Thoracic aorta (tissue), 2 donors: Measurements from ENCODE around the gene TKT. TPM values are rescaled to one million over a fixed set of nuclear protein-coding genes. Genes with fewer than 3 reads are reported as not detected.

Experiments
- ATAC-seq: fragments of 150-250 bp; one replicate; pipeline ENCODE4 v1.8.0; 2017; ENCODE audit warnings: low read depth; ENCODE audit not compliant: insufficient number of reproducible peaks, low FRiP score
- DNase-seq: peaks from one replicate; pipeline ENCODE4 v3.0.0-alpha.2; 2020; ENCODE audit warnings: low spot score
- H3K27ac ChIP-seq, 2 donors: fragments of 200-600 bp; sonication (generic); 1 replicate in 1 of 2; 2 replicates in 1 of 2; pipeline ENCODE4 v1.5.1; 2016; ENCODE audit warnings: mild to moderate bottlenecking in 2 of 2, moderate library complexity in 2 of 2
- H3K27me3 ChIP-seq: fragments of 200-600 bp; sonication (generic); replicated peaks from 2 replicates; pipeline ENCODE4 v1.6.0; 2016; ENCODE audit warnings: mild to moderate bottlenecking; ENCODE audit not compliant: insufficient read depth
- H3K36me3 ChIP-seq: fragments of 200-600 bp; sonication (generic); one replicate; pipeline ENCODE4 v1.5.1; 2016
- H3K4me1 ChIP-seq, 2 donors: fragments of 200-600 bp; sonication (generic); 1 replicate in 1 of 2; 2 replicates in 1 of 2; pipeline versions ENCODE4 v1.5.1 to v1.6.0; 2016; ENCODE audit warnings: low read depth in 2 of 2, mild to moderate bottlenecking in 1 of 2; ENCODE audit not compliant: control insufficient read depth in 1 of 2
- H3K4me3 ChIP-seq: fragments of 200-600 bp; sonication (generic); 2 replicates; pipeline ENCODE4 v1.5.1; 2016; ENCODE audit warnings: mild to moderate bottlenecking
- H3K9me3 ChIP-seq: fragments of 200-600 bp; sonication (generic); 2 replicates; pipeline ENCODE4 v1.5.1; 2016
- total RNA-seq, 2 donors: library from RNA; depleted of rRNA; stranded (reverse); fragments of >200 nt; gene quantifications; one replicate each; pipeline versions ENCODE4 v1.1.0 to v1.2.3, GENCODE V29; 2016
- TF ChIP-seq, protein P1 (sequence below): fragments of 200-600 bp; sonication (generic); IDR thresholded peaks from one replicate; pipeline ENCODE4 v1.5.1; 2019; ENCODE audit warnings: antibody characterized with exemption

The TKT gene
- total RNA-seq, 2 donors from 2014 or later = 138 to 240 TPM

DNA sequence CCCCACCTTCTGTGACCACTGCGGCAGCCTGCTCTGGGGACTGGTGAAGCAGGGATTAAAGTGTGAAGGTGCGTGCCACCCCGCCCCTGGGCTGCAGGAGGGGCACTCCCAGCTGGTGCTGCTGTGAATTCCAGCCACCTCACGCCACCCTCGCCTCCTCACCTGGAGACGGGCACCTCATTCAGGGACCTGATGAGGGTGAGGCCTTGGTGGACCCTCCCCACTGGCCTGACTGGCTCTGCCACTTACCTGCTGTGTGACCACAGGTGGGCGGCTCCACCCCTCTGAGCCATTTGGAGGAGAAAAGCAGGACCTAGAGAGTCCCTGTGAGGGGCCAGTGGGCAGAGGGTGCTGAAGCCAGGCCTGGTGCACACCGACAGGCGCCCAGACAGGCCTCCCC is 72.3 kb downstream of the TKT start:
- no peak for DNase-seq
- Histone ChIP-seq H3K4me3 (no peak overlapping the region), H3K27ac (no peak overlapping the region), H3K27me3 (no peaks in the 10 kb centered on the region), H3K36me3 (peaks cover 62% of the 10 kb centered on the region), H3K9me3 (no peaks in the 10 kb centered on the region), H3K4me1 (no peaks in the 10 kb centered on the region)
- TF ChIP-seq, protein P1, sequence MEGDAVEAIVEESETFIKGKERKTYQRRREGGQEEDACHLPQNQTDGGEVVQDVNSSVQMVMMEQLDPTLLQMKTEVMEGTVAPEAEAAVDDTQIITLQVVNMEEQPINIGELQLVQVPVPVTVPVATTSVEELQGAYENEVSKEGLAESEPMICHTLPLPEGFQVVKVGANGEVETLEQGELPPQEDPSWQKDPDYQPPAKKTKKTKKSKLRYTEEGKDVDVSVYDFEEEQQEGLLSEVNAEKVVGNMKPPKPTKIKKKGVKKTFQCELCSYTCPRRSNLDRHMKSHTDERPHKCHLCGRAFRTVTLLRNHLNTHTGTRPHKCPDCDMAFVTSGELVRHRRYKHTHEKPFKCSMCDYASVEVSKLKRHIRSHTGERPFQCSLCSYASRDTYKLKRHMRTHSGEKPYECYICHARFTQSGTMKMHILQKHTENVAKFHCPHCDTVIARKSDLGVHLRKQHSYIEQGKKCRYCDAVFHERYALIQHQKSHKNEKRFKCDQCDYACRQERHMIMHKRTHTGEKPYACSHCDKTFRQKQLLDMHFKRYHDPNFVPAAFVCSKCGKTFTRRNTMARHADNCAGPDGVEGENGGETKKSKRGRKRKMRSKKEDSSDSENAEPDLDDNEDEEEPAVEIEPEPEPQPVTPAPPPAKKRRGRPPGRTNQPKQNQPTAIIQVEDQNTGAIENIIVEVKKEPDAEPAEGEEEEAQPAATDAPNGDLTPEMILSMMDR = no peak
- no peak for ATAC-seq

DNA sequence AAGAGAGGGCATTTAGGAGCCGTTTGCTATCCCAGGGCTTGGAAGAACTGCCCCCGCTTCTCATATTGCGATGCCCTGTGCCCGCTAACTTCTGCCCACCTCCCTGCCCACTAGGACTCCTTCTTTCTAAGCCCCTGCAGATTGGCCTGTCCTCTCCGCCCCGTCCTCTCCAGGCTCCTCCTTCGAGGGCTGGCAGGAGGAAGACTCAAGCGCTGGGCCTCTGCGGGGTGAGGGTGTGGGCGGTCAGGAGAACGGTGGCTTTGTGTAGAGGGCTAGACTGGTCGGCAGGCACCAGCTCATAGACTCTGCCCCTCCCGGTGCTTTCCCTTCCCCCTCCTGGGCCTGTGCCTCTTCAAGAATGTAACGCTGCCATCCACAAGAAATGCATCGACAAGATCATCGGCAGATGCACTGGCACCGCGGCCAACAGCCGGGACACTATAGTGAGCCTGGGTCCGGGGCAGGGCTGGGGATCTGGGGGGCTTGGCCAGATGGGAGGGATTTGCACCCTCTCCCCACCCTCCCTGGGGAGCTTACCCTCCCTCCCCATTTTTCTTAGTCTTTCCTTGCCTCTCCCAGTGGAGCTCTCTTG is 73.0 kb downstream of the TKT start:
- H3K4me1 ChIP-seq = no peaks in the 10 kb centered on the region
- no peaks in the 10 kb centered on the region for H3K9me3 ChIP-seq
- H3K36me3 ChIP-seq = peaks cover 62% of the 10 kb centered on the region
- DNase-seq = no peak
- TF ChIP-seq, protein P1 = no peak
- no peak for ATAC-seq
- H3K4me3 ChIP-seq = no peak overlapping the region
- no peaks in the 10 kb centered on the region for H3K27me3 ChIP-seq
- H3K27ac ChIP-seq = no peak overlapping the region

- Histone ChIP-seq H3K27me3 (no peaks in the 10 kb centered on the region), H3K9me3 (no peaks in the 10 kb centered on the region), H3K4me3 (no peak overlapping the region), H3K36me3 (peaks cover 50% of the 10 kb centered on the region), H3K4me1 (no peaks in the 10 kb centered on the region), H3K27ac (no peak overlapping the region)
- TF ChIP-seq, protein P1 = no peak
- no peak for DNase-seq
- no peak for ATAC-seq
Observed at GRCh38 chr3:53181528-53181927, 74.3 kb downstream of the TKT start.

DNA sequence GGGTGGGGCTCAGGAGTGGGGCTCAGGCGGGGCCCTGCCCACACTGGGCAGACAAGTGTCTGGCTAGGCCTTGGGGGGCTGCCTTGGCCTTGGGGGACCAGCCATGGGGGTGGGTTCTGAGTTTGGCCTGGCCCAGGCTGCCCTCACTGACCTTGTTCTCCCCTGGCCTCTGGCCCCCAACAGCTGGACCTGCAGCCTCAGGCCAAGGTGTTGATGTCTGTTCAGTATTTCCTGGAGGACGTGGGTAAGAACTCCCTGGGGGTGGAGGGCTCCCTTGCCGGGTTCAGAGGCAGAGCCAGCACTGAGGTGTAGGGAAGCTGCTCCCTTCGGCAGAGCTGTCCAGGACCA is 74.8 kb downstream of the TKT start:
- no peak overlapping the region for H3K4me3 ChIP-seq
- no peak for DNase-seq
- H3K27me3 ChIP-seq = no peaks in the 10 kb centered on the region
- H3K36me3 ChIP-seq = peaks cover 51% of the 10 kb centered on the region
- TF ChIP-seq, protein P1 = no peak
- H3K27ac ChIP-seq = no peak overlapping the region
- no peaks in the 10 kb centered on the region for H3K4me1 ChIP-seq
- ATAC-seq = no peak
- H3K9me3 ChIP-seq = no peaks in the 10 kb centered on the region

GRCh38 chr3:53180305-53181023 is 75.4 kb downstream of the TKT start:
- ATAC-seq (no peak), DNase-seq (no peak)
- TF ChIP-seq, protein P1 = no peak
- no peak overlapping the region for H3K4me3 ChIP-seq
- no peaks in the 10 kb centered on the region for H3K27me3 ChIP-seq
- H3K36me3 ChIP-seq = peaks cover 56% of the 10 kb centered on the region
- no peaks in the 10 kb centered on the region for H3K4me1 ChIP-seq
- no peaks in the 10 kb centered on the region for H3K9me3 ChIP-seq
- no peak overlapping the region for H3K27ac ChIP-seq
